Stimulated activated CD8-positive, alpha-beta memory T cell treated with anti-CD3 and anti-CD28 coated beads, Interleukin-4, amount 100 ng/mL, for 1 hour (primary cell): ENCODE results near the gene DCUN1D3.
"Not testable (repeated sequence)": the region's sequence is repeated elsewhere in the genome, so short reads cannot be mapped to it uniquely, and the experiment has no call there.

Experiments
- DNase-seq, 2 donors: peaks; one replicate each; pipeline ENCODE4 v3.0.0-alpha.2; 2020; ENCODE audit warnings: low read depth in 2 of 2, low spot score in 1 of 2

The DCUN1D3 gene, protein sequence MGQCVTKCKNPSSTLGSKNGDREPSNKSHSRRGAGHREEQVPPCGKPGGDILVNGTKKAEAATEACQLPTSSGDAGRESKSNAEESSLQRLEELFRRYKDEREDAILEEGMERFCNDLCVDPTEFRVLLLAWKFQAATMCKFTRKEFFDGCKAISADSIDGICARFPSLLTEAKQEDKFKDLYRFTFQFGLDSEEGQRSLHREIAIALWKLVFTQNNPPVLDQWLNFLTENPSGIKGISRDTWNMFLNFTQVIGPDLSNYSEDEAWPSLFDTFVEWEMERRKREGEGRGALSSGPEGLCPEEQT

DNA sequence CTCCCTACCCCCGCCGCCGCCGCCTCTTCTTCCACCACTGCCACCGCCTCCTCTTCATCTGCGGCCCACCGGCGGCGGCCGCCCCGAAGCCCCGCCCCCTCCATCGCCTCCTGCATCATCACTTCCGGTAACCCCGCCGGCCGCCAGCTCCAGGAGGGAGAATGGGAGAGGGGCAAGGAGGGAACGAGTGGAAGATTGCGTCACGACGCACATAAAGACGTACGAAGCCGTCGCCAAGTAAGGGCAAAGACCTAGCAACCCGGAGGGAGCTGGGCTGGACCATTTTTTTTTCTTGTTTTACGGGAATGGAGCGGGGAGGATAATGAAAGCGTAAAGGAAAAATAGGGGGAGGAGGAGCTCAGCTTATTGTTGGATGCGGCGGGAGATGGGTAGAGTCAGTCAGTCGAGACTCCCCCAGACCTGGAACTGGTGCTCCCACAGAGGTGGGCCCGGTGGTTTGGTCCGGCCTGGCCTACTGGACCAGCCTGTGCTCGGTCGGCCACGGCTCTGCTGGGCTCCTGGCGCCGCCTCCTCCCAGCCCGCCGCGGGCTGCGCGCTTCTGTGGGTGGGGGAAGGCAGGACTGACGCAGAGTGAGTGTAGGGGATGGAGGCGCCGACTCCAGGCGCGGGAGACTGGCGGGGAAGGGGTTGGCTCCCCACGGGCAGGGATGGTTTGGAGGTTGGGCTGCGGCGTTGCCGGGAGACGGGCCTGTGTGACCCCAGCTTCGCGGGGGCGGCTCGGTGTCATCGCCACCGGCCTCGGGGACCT lies at the start of gene DCUN1D3, which contains the start of gene LYRM1:
DCUN1D3 (minus strand) TSS at position 60 of the 769 bp plus-strand sequence. CDS start 37,820 bp downstream, outside the sequence.
LYRM1 (plus strand) TSS at position 473 of the 769 bp plus-strand sequence. CDS start 14,785 bp downstream, outside the sequence.
- DNase-seq, result peak; percentile 67 to 75

DNA sequence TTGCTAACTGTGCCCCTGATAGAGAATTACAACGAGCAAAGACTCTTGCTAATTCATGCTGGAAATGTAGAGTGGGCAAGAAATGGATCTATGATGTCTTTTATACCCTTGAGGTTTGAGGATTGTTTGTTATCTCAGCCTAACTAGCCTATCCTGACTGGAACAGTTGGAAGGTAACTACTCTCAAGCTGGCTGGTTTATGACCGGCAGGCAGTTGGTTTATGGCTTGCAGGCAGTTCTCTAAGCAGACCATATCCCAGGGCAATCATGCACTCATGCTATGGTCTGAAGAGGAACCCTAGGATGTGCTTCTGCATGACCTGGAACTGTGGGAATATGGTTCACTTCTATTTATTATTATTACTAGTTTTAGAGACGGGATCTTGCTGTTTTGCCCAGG lies 49.5 kb upstream of the DCUN1D3 start:
- DNase-seq, result no peak

GRCh38 chr16:20948444-20948843 lies 48.3 kb upstream of the DCUN1D3 start:
- DNase-seq, result no peak

GRCh38 chr16:20946015-20946629 lies 46.0 kb upstream of the DCUN1D3 start:
- DNase-seq, result no peak

GRCh38 chr16:20945575-20945875 lies 45.4 kb upstream of the DCUN1D3 start:
- not testable (repeated sequence) for DNase-seq

GRCh38 chr16:20944861-20945574 lies 44.9 kb upstream of the DCUN1D3 start:
- no peak for DNase-seq

DNA sequence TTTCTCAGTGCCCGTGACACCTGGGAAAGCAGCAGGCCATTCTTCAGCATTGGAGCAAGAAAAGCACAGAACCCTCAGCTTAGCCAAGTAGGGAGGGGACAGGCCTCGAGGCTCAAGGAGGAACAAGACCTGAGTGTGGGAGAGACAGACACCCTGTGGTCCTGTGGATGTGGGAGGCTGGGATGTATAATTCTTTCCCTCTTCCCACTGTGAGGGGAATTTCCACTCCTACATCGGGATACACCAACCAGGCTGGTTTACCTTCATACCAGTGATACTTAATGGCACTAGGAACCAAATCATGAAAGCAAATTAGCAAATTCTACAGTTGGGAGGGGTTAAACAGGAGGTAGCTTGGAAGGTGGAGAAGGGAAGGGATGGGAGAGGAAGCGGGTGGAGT lies 42.1 kb upstream of the DCUN1D3 start:
- DNase-seq, result no peak

DNA sequence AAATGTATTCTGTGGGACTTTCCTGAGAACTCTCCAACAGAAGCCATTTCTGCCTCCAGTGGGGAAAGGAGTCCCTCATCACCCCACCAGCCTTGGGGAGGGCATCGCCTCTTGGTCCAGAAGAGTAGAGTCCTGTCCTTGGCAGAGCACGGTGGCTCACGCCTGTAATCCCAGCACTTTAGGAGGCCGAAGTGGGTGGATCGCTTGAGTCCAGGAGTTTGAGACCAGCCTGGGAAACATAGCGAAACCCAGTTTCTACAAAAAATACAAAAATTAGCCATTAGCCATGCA lies 41.4 kb upstream of the DCUN1D3 start:
- no peak for DNase-seq

DNA sequence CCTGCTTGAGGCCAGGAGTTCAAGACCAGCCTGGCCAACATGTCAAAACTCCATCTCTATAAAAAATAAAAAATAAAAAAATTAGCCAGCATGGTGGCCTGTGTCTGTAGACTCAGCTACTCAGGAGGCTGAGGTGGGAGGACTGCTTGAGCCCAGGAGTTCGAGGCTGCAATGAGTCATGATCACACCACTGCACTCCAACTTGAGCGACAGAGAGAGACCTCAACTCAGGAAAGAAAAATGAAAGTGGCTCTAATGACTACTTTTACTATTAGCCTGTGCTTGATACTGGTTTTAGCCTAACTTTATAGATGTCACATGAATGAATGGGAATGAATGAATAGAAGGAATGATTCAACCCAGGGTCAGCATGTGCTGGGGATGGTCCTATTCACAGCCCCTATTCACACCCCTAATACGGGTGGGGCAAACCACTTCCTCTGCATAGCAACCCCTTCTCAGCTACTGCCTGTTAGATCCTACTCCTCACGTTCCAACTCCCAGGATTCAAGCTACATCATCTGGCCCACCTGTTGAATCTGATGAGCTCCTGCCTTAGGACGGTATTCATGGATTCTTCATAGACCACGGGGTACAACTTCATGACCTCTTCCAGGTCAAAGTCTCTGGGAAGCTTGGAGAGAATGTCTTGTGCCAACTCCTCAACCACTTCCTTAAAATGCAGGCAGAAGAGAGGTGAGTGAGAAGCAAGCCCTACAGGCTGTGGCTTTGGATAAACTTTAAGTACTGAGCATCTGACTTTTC lies 40.9 kb upstream of the DCUN1D3 start:
- no peak for DNase-seq

DNA sequence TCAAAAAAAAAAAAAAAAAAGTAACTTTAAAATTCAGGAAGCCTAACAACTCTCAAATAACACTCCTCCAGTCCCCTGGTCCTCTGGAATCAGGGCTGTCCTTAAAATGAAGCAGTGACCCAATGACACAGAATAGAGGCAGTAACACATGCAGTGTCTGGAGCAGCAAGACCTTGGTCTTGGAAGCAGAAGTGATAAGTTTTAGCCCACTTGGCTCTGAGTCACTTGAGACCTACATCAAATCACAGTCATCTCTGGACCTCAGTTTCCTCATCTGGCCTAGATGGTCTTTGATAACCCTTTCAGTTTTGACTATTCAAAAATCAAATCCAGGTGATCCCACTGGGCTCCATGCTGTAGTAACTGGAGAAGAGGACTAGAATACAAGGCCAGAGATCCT lies 39.5 kb upstream of the DCUN1D3 start:
- no peak for DNase-seq

GRCh38 chr16:20938426-20938825 lies 38.3 kb upstream of the DCUN1D3 start:
- DNase-seq, result no peak

- DNase-seq, result no peak
Observed at GRCh38 chr16:20937736-20938135, 37.6 kb upstream of the DCUN1D3 start.

- no peak for DNase-seq
Observed at GRCh38 chr16:20933589-20933988, 33.4 kb upstream of the DCUN1D3 start.

DNA sequence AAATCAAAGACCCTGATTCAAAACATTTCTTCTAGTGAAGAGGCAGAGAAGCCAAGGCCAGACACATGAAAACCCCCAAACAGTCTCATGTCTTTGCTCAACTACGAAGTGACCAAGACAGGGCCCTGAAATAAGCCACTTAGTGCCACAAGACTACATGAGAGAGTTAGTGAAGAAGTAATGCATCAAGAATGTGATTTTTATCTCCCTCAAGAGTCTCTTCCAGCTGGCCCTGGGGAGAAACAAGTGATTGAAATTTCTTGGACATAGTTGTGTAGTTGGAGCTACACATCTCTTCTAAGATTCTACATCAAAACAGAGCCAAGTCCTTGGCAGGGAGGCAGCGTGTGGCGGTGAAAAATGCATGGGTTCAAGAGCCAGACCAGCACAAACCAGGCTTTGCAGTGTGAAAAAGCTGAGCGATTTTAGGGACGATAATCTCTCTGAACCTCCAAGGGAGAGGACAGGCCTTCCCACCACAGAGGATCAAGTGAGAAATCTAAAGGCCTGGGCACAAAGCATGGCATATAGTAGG lies 31.0 kb upstream of the DCUN1D3 start:
- DNase-seq, result no peak

GRCh38 chr16:20930365-20930690 lies 30.2 kb upstream of the DCUN1D3 start:
- no peak for DNase-seq

DNA sequence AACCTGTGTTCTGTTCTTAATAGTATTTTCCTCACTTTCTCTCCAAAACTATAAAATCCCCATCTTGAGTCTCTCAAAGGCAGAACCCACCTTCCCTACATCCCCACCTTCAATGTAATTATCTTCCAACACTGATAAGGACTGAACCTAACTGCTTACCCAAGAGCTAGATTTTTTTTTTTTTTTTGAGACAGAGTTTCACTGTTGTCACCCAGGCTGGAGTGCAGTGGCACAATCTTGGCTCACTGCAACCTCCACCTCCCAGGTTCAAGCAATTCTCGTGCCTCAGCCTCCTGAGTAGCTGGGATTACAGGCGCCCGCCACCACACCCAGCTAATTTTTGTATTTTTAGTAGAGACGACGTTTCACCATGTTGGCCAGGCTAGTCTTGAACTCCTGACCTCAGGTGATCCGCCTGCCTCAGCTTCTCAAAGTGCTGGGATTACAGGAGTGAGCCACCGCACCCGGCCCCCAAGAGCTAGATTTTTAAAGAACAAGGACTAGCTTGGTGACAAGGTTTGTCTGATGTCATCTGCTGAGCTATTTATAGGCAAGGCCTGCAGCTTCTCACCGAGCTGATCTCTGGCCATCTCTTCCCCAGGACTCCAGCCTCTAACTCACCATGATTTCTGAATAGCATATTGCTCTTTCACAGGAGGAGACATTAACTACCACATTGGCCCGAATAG lies 29.7 kb upstream of the DCUN1D3 start:
- DNase-seq, result not testable (repeated sequence)

DNA sequence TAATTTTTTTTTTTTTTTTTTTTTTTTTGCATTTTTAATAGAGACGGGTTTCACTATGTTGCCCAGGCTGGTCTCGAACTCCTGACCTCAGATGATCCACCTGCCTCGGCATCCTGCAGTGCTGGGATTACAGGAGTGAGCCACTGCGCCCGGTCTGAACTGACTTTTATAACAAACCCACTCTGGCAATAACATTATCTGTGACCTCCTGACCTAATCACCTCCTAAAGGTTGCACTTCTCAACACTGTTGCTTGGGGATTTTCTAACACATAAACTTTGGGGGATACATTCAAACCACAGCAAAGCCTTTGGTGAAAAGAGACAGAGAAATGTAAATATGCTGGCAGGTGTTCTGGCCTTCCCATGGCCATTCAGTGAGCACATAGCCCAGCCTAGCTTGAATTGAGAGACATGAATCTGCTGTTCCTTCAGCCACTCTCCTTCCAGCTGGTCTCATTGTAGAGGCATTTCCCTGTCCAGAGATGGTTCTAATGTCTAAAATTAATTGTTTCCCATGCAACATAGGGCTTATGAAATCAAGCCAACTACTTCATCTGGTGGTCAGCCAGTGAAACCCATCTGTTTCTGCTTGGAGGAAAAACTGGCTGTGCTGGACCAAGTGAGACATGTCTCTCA lies 28.7 kb upstream of the DCUN1D3 start:
- no peak for DNase-seq

GRCh38 chr16:20925751-20926150 lies 25.6 kb upstream of the DCUN1D3 start:
- no peak for DNase-seq

DNA sequence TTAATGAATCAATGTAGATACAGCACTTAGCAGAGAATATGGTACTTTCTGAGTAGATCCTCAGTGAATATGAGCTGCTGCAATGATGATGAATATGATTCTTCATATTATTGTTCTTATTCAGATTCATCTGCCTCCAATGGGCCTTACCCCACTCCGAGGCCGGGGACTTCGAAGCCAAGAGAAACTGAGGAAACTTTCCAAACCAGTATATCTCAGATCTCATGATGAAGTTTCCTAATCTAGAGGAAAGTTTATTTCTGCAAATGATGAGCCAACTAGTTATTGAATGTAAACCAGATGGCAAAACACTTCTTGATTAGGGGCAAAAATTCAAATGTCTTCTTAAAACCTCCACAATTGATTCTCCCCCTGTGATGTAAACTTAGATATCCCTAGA lies 23.7 kb upstream of the DCUN1D3 start:
- DNase-seq, result no peak

GRCh38 chr16:20920799-20921198 lies 20.6 kb upstream of the DCUN1D3 start:
- DNase-seq, result no peak
